Caco-2 (cell line): ENCODE data around the gene SNX27. TPM values are rescaled to one million over a fixed set of nuclear protein-coding genes. Genes with fewer than 3 reads are reported as not detected.

Experiments used
- BruUV-seq: library from RNA; stranded (reverse); fragments of 400-500 nt; replicated peaks from 2 replicates; lab custom pipeline; 2021; lab: Mats Ljungman, UMichigan
- CTCF ChIA-PET: fragments of 300-600 bp; sonication (Branson Sonifier 250); formaldehyde crosslinking; loops from one replicate; lab custom pipeline; 2022; ENCODE audit warnings: antibody characterized with exemption; lab: Charles Lee
- POLR2A ChIA-PET: fragments of 300-600 bp; sonication (Branson Sonifier 250); formaldehyde crosslinking; loops from one replicate; lab custom pipeline; 2022; ENCODE audit warnings: antibody characterized with exemption; lab: Charles Lee
- DNase-seq, 2 experiments: peaks; one replicate each; pipeline versions ENCODE4 v3.0.0 to v3.0.0-alpha.2; 2020 to 2022
- H3K27me3 ChIP-seq: replicated peaks from 2 replicates; pipeline ENCODE4 v1.6.0; 2011; ENCODE audit warnings: low read length; ENCODE audit not compliant: control insufficient read depth, insufficient read depth
- H3K36me3 ChIP-seq: 2 replicates; pipeline ENCODE4 v1.5.1; 2011; ENCODE audit warnings: low read length; ENCODE audit not compliant: control insufficient read depth, insufficient read depth
- H3K4me1 ChIP-seq: fragments of 250-450 bp; sonication (Bioruptor Pico); 2 replicates; pipeline ENCODE4 v1.5.1; 2020; ENCODE audit warnings: mild to moderate bottlenecking
- H3K4me3 ChIP-seq: 2 replicates; pipeline ENCODE4 v1.5.1; 2011; ENCODE audit warnings: low read depth, mild to moderate bottlenecking, control low read depth, low read length
- H3K9me3 ChIP-seq: fragments of 250-450 bp; sonication (Bioruptor Pico); 2 replicates; pipeline ENCODE4 v1.5.1; 2020; ENCODE audit warnings: mild to moderate bottlenecking, moderate library complexity
- H3K27ac Mint-ChIP-seq: one replicate; pipeline ENCODE4 v1.8.0; 2022; ENCODE audit warnings: mixed read lengths; ENCODE audit not compliant: unreplicated experiment
- H3K27me3 Mint-ChIP-seq: one replicate; pipeline ENCODE4 v1.8.0; 2022; ENCODE audit warnings: mixed read lengths; ENCODE audit not compliant: insufficient read depth, unreplicated experiment
- H3K36me3 Mint-ChIP-seq: one replicate; pipeline ENCODE4 v1.8.0; 2022; ENCODE audit warnings: mild to moderate bottlenecking, mixed read lengths; ENCODE audit not compliant: insufficient read depth, unreplicated experiment
- H3K4me1 Mint-ChIP-seq: one replicate; pipeline ENCODE4 v1.8.0; 2022; ENCODE audit warnings: low read depth, mixed read lengths; ENCODE audit not compliant: unreplicated experiment
- H3K4me3 Mint-ChIP-seq: one replicate; pipeline ENCODE4 v1.8.0; 2022; ENCODE audit warnings: mild to moderate bottlenecking, moderate library complexity, mixed read lengths; ENCODE audit not compliant: unreplicated experiment
- H3K9me3 Mint-ChIP-seq: one replicate; pipeline ENCODE4 v1.8.0; 2022; ENCODE audit warnings: mixed read lengths; ENCODE audit not compliant: unreplicated experiment
- CTCF ChIP-seq, 2 experiments: fragments of 200-600 bp in 1 of 2; IDR thresholded peaks; 1 replicate in 1 of 2; 2 replicates in 1 of 2; pipeline versions ENCODE4 v1.5.1 to v1.8.0; 2011 to 2022; ENCODE audit warnings: antibody characterized with exemption in 1 of 2, control low read depth in 1 of 2, inconsistent platforms in 1 of 2, low read depth in 1 of 2, low read length in 1 of 2, mild to moderate bottlenecking in 1 of 2, moderate library complexity in 1 of 2; ENCODE audit not compliant: insufficient read depth in 1 of 2, severe bottlenecking in 1 of 2, unreplicated experiment in 1 of 2
- intact Hi-C: fragments of 100-400 bp; cut with micrococcal nuclease; formaldehyde crosslinking; loops from one replicate; pipeline ENCODE4 v1.10.0; 2022; ENCODE audit not compliant: unreplicated experiment
- total RNA-seq: library from RNA; stranded (reverse); gene quantifications from 2 replicates; pipeline ENCODE4 v1.2.3, GENCODE V29; 2022

The SNX27 gene
- total RNA-seq, 1 experiment from 2014 or later: 47.2 TPM

- Histone ChIP-seq H3K27me3 (no peaks in the 10 kb centered on the region), H3K4me1 (peaks cover 23% of the 10 kb centered on the region), H3K4me3 (no peak overlapping the region), H3K9me3 (no peaks in the 10 kb centered on the region), H3K36me3 (no peaks in the 10 kb centered on the region)
- DNase-seq: no peak
- Mint-ChIP-seq H3K4me1 (peaks cover 41% of the 10 kb centered on the region), H3K4me3 (no peak overlapping the region), H3K9me3 (no peaks in the 10 kb centered on the region), H3K36me3 (peaks cover 18% of the 10 kb centered on the region), H3K27me3 (no peaks in the 10 kb centered on the region), H3K27ac (no peak overlapping the region)
- ChIA-PET CTCF (no interaction called here), POLR2A (no interaction called here)
- BruUV-seq: no TSS peak
- intact Hi-C loops: loop anchor here (2.0 to 5.0 kb wide), 2 partner anchors 71 to 413 kb away; partner anchors contain the start of gene PIP5K1A
- TF ChIP-seq CTCF (IDR thresholded peaks at IDR 0.05; ENCODE audit: insufficient read depth in 1 of 2, low read depth in 1 of 2, low read length in 1 of 2, severe bottlenecking in 1 of 2, unreplicated experiment in 1 of 2): no peak
These were observed 1.7 kb upstream of the SNX27 start for GRCh38 chr1:151610142-151610541.

GRCh38 chr1:151611288-151611790, 511 bp upstream of the SNX27 start:
- Histone ChIP-seq H3K4me1 (peaks cover 31% of the 10 kb centered on the region), H3K4me3 (peak overlapping the region; percentile 98), H3K27me3 (no peaks in the 10 kb centered on the region), H3K36me3 (no peaks in the 10 kb centered on the region), H3K9me3 (no peaks in the 10 kb centered on the region)
- TSS peak; percentile 74 for BruUV-seq
- Mint-ChIP-seq H3K9me3 (no peaks in the 10 kb centered on the region), H3K4me1 (peaks cover 50% of the 10 kb centered on the region), H3K27me3 (no peaks in the 10 kb centered on the region), H3K36me3 (peaks cover 22% of the 10 kb centered on the region), H3K4me3 (peak overlapping the region; percentile 98), H3K27ac (peak overlapping the region; percentile 96)
- TF ChIP-seq CTCF (IDR thresholded peaks at IDR 0.05; ENCODE audit: insufficient read depth in 1 of 2, low read depth in 1 of 2, low read length in 1 of 2, severe bottlenecking in 1 of 2, unreplicated experiment in 1 of 2): no peak
- DNase-seq: peak; percentile 87 to 89
- CTCF ChIA-PET: interaction anchor here (0.8 to 1.0 kb wide), 3 partner anchors 14 to 26 kb away, joined by 3 read pairs; no protein-coding TSS in a partner anchor
- POLR2A ChIA-PET: interaction anchor here (0.6 to 1.9 kb wide), 6 partner anchors 9 to 100 kb away, joined by 3 to 7 read pairs (median 6); partner anchors contain the start of genes CGN and TUFT1
- intact Hi-C loops: loop anchor here (1.0 to 5.0 kb wide), 3 partner anchors 17 to 414 kb away; partner anchors contain the start of gene PIP5K1A

GRCh38 chr1:151612501-151613281, 841 bp downstream of the SNX27 start:
- peak in 1 of 2 experiments; percentile 34 for DNase-seq
- intact Hi-C loops: loop anchor here (5.0 kb wide), 1 partner anchor 415 kb away; the partner anchor contains the start of gene PIP5K1A

More at GRCh38 chr1:151612501-151613281, 841 bp downstream of the SNX27 start:
- Histone ChIP-seq H3K27me3 (no peaks in the 10 kb centered on the region), H3K4me1 (peaks cover 23% of the 10 kb centered on the region), H3K9me3 (no peaks in the 10 kb centered on the region), H3K4me3 (peak overlapping the region; percentile 98), H3K36me3 (no peaks in the 10 kb centered on the region; the same call in 1 of the 2 replicates)
- BruUV-seq: no TSS peak
- peak overlapping the region; percentile 91 for H3K27ac Mint-ChIP-seq
- peaks cover 38% of the 10 kb centered on the region for H3K4me1 Mint-ChIP-seq
- peak overlapping the region; percentile 98 for H3K4me3 Mint-ChIP-seq
- ChIA-PET POLR2A (interaction anchor here (0.7 to 1.9 kb wide), 5 partner anchors 7 to 73 kb away, joined by 5 to 8 read pairs (median 7); partner anchors contain the start of gene TUFT1), CTCF (interaction anchor here (0.5 to 0.9 kb wide), 4 partner anchors 13 to 60 kb away, joined by 3 to 8 read pairs (median 4); no protein-coding TSS in a partner anchor)
- H3K9me3 Mint-ChIP-seq: no peaks in the 10 kb centered on the region
- no peaks in the 10 kb centered on the region for H3K27me3 Mint-ChIP-seq
- TF ChIP-seq CTCF (IDR thresholded peaks at IDR 0.05; ENCODE audit: insufficient read depth in 1 of 2, low read depth in 1 of 2, low read length in 1 of 2, severe bottlenecking in 1 of 2, unreplicated experiment in 1 of 2): no peak
- H3K36me3 Mint-ChIP-seq: peaks cover 19% of the 10 kb centered on the region
